Spleen (tissue), 11 donors: Measurements from ENCODE around the gene CNN1. TPM values are rescaled to one million over a fixed set of nuclear protein-coding genes. Genes with fewer than 3 reads are reported as not detected.
"Not testable (repeated sequence)": the region's sequence is repeated elsewhere in the genome, so short reads cannot be mapped to it uniquely, and the experiment has no call there.

Experiments used
- DNase-seq: peaks from one replicate; pipeline ENCODE4 v3.0.0-alpha.2; 2020
- H3K27ac ChIP-seq, 8 donors: fragments of 200-600 bp; sonication (generic) in 7 of 8; 1 replicate in 4 of 8; 2 replicates in 4 of 8; pipeline versions ENCODE4 v1.5.0 to v1.8.0; 2016 to 2021; ENCODE audit warnings: inconsistent platforms in 4 of 8, mild to moderate bottlenecking in 4 of 8, moderate library complexity in 1 of 8
- H3K27me3 ChIP-seq, 7 donors: fragments of 200-600 bp; sonication (generic) in 6 of 7; replicated peaks in 1 of 7; 1 replicate in 4 of 7; 2 replicates in 3 of 7; pipeline versions ENCODE4 v1.5.0 to v1.8.0; 2016 to 2021; ENCODE audit warnings: inconsistent platforms in 3 of 7, mild to moderate bottlenecking in 1 of 7
- H3K36me3 ChIP-seq, 6 donors: fragments of 200-600 bp; sonication (generic) in 5 of 6; 1 replicate in 4 of 6; 2 replicates in 2 of 6; pipeline versions ENCODE4 v1.5.0 to v1.8.0; 2016 to 2021; ENCODE audit warnings: inconsistent platforms in 2 of 6
- H3K4me1 ChIP-seq, 6 donors: fragments of 200-600 bp; sonication (generic) in 5 of 6; 1 replicate in 3 of 6; 2 replicates in 3 of 6; pipeline versions ENCODE4 v1.5.0 to v1.8.0; 2016 to 2021; ENCODE audit warnings: inconsistent platforms in 3 of 6
- H3K4me3 ChIP-seq, 8 donors: fragments of 200-600 bp; sonication (generic) in 7 of 8; 1 replicate in 4 of 8; 2 replicates in 4 of 8; pipeline versions ENCODE4 v1.5.0 to v1.8.0; 2016 to 2021; ENCODE audit warnings: inconsistent platforms in 4 of 8, mild to moderate bottlenecking in 4 of 8, moderate library complexity in 2 of 8
- H3K9me3 ChIP-seq, 8 donors: fragments of 200-600 bp; sonication (generic) in 7 of 8; 1 replicate in 4 of 8; 2 replicates in 4 of 8; pipeline versions ENCODE4 v1.5.0 to v1.8.0; 2016 to 2021; ENCODE audit warnings: inconsistent platforms in 4 of 8
- CTCF ChIP-seq, 11 experiments: fragments of 200-600 bp in 7 of 11; fragments of 450-650 bp in 4 of 11; sonication (generic) in 4 of 11; IDR thresholded peaks in 8 of 11; conservative IDR thresholded peaks in 3 of 11; 1 replicate in 7 of 11; 2 replicates in 4 of 11; pipeline versions ENCODE4 v1.4.0 to v1.8.0; 2016 to 2021; ENCODE audit warnings: antibody characterized with exemption in 11 of 11, inconsistent platforms in 4 of 11, mild to moderate bottlenecking in 1 of 11
- POLR2A ChIP-seq, 3 donors: fragments of 450-650 bp; IDR thresholded peaks; one replicate each; pipeline ENCODE4 v1.5.1; 2017; ENCODE audit warnings: antibody characterized with exemption in 3 of 3, mild to moderate bottlenecking in 1 of 3
- POLR2AphosphoS5 ChIP-seq, 3 donors: sonication (generic); formaldehyde crosslinking; IDR thresholded peaks; one replicate each; pipeline ENCODE4 v1.5.1; 2017; ENCODE audit warnings: antibody characterized with exemption in 3 of 3
- WGBS, 5 donors: extraction: QIAGEN DNeasy Blood & Tissue Kit in 3 of 5; methylation state at CpG; one replicate each; pipeline versions ENCODE4 v1.1.5 to v1.1.7; 2013 to 2018; 5-methylcytosine and 5-hydroxymethylcytosine counted together
- intact Hi-C: fragments of 100-400 bp; cut with DNase I; formaldehyde crosslinking; loops from one replicate; pipeline ENCODE4 v1.15.0; 2023; ENCODE audit warnings: low total_unique reads
- polyA plus RNA-seq, 3 donors: library from polyadenylated mRNA; stranded (reverse); fragments of 200-250 nt; gene quantifications; one replicate each; pipeline ENCODE4 v1.2.1, GENCODE V29; 2013
- total RNA-seq, 7 donors: library from RNA; depleted of rRNA in 3 of 7; stranded (reverse); fragments of >200 nt in 3 of 7; fragmentation: NEBNext Ultra II Directional in 4 of 7; extraction: Animal tissue kit (Norgen Biotek cat#: 25700) in 4 of 7; gene quantifications; one replicate each; pipeline versions ENCODE4 v1.1.0 to v1.2.1, GENCODE V29; 2016 to 2021
- donor health status: healthy with polysubstance abuse.
- donor health status: DM: no; HTN: no; CAD: no; lungs with moderate emphysema.
- donor health status: DM: no; HTN: no; CAD: no.
- donor health status: Bipolar disorder and iron deficiency.
- donor health status: healthy.
- donor health status: DM: no; HTN: no; CAD: no.
- donor health status: DM: yes; HTN: yes; CAD: no.

The CNN1 gene
- total and polyA plus RNA-seq, 10 donors, result 1.5 to 13.0 (median 8.2) TPM

- no peaks in the 10 kb centered on the region for H3K36me3 ChIP-seq
- no peaks in the 10 kb centered on the region for H3K9me3 ChIP-seq
- 72 to 84% (median 75%) methylated on average over 8 of the region's 8 CpGs for WGBS, 5 donors
- no peaks in the 10 kb centered on the region for H3K27me3 ChIP-seq
- TF ChIP-seq POLR2A (IDR thresholded peaks at IDR 0.05) (no peak), CTCF (IDR thresholded peaks at IDR 0.05 in 8 of 11, conservative IDR thresholded peaks at IDR 0.05 in 3 of 11) (no peak), POLR2AphosphoS5 (IDR thresholded peaks at IDR 0.05) (no peak)
- peaks cover 14 to 87% (median 31%) of the 10 kb centered on the region in 6 donors for H3K4me1 ChIP-seq
- H3K4me3 ChIP-seq, result no peak overlapping the region
- no peak for DNase-seq
- peak overlapping the region in 5 of 8 donors; percentile 15 to 59 (median 27) for H3K27ac ChIP-seq
- intact Hi-C loops, result no loop called here
These were observed 24.9 kb downstream of the CNN1 start for GRCh38 chr19:11563532-11563931.

- peak overlapping the region in 5 of 8 donors; percentile 16 to 58 (median 32) for H3K27ac ChIP-seq
- H3K27me3 ChIP-seq, H3K9me3 ChIP-seq, intact Hi-C loops, H3K4me3 ChIP-seq, H3K36me3 ChIP-seq, DNase-seq: not testable (repeated sequence)
- WGBS, 5 donors, result 84 to 99% (median 94%) methylated on average over 6 of the region's 6 CpGs
- H3K4me1 ChIP-seq, result peaks cover 15 to 91% (median 34%) of the 10 kb centered on the region in 6 donors
These were observed 25.6 kb downstream of the CNN1 start for GRCh38 chr19:11564082-11564807.

- H3K36me3 ChIP-seq, DNase-seq, H3K27me3 ChIP-seq, intact Hi-C loops, H3K9me3 ChIP-seq, H3K4me3 ChIP-seq: not testable (repeated sequence)
- Histone ChIP-seq H3K4me1 (peaks cover 5 to 91% (median 24%) of the 10 kb centered on the region in 6 donors), H3K27ac (peak overlapping the region in 2 of 8 donors; percentile 26 to 32)
- 80 to 90% (median 84%) methylated on average over 5 of the region's 5 CpGs for WGBS, 5 donors
These were observed 27.0 kb downstream of the CNN1 start for GRCh38 chr19:11565649-11565980.

- no peak for DNase-seq
- intact Hi-C loops, result no loop called here
These were observed 27.5 kb downstream of the CNN1 start for GRCh38 chr19:11566164-11566563.

More at GRCh38 chr19:11566164-11566563, 27.5 kb downstream of the CNN1 start:
- H3K36me3 ChIP-seq, result no peaks in the 10 kb centered on the region
- no peak for TF ChIP-seq POLR2A (IDR thresholded peaks at IDR 0.05)
- TF ChIP-seq POLR2AphosphoS5 (IDR thresholded peaks at IDR 0.05), result no peak
- TF ChIP-seq CTCF (IDR thresholded peaks at IDR 0.05 in 8 of 11, conservative IDR thresholded peaks at IDR 0.05 in 3 of 11), result no peak
- 75 to 94% (median 84%) methylated on average over 2 of the region's 2 CpGs for WGBS, 5 donors
- H3K4me1 ChIP-seq, result peaks cover 0 to 85% (median 18%) of the 10 kb centered on the region in 6 donors
- no peaks in the 10 kb centered on the region for H3K27me3 ChIP-seq
- no peak overlapping the region for H3K4me3 ChIP-seq
- H3K9me3 ChIP-seq, result no peaks in the 10 kb centered on the region
- H3K27ac ChIP-seq, result peak overlapping the region in 1 of 8 donors; percentile 6
